H7 (cell line): ENCODE measurements around the gene CDKN2B. TPM values are rescaled to one million over a fixed set of nuclear protein-coding genes. Genes with fewer than 3 reads are reported as not detected.

Source experiments
- DNase-seq: peaks from one replicate; pipeline ENCODE4 v3.0.0; 2012
- H3K27me3 ChIP-seq: 2 replicates; pipeline ENCODE4 v1.6.0; 2011; ENCODE audit warnings: mild to moderate bottlenecking, low read length; ENCODE audit not compliant: control insufficient read depth, insufficient read depth
- H3K36me3 ChIP-seq: replicated peaks from 2 replicates; pipeline ENCODE4 v1.5.1; 2011; ENCODE audit warnings: low read length; ENCODE audit not compliant: control insufficient read depth, insufficient read depth
- H3K4me3 ChIP-seq: 2 replicates; pipeline ENCODE4 v1.5.1; 2011; ENCODE audit warnings: low read depth, mild to moderate bottlenecking, control low read depth, low read length, moderate library complexity; ENCODE audit not compliant: insufficient read depth
- total RNA-seq: library from RNA; depleted of rRNA; stranded (reverse); fragments of >200 nt; shearing (Covaris generic); gene quantifications from 2 replicates; pipeline ENCODE4 v1.2.3, GENCODE V29; 2014

Gene CDKN2B
- total RNA-seq, 1 experiment from 2014 or later: 0.76 TPM

GRCh38 chr9:22010866-22011625 is 1.9 kb upstream of the CDKN2B start:
- DNase-seq: peak; percentile 71
- Histone ChIP-seq H3K36me3 (no peaks in the 10 kb centered on the region), H3K4me3 (no peak overlapping the region), H3K27me3 (peaks cover 40% of the 10 kb centered on the region)

- DNase-seq: no peak
- H3K27me3 ChIP-seq: peaks cover 55% of the 10 kb centered on the region
- H3K4me3 ChIP-seq: peak overlapping the region; percentile 68
Measured at GRCh38 chr9:22009506-22009867, 382 bp upstream of the CDKN2B start.

DNA sequence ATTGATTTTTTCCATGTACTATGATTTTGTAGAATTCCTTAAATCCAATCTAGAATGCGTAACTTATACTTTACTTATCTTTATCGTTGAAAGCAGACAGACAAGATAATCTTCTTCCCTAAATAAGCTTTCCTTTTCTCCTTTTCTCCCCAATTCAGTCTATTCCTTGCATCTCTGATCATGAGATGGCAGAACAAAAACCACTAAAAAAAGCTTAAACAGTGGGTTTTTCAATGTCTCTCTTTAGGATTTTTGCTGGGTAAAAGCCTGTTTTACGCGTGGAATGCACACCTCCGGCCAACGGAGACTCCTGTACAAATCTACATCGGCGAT is 755 bp downstream of the CDKN2B start:
- Histone ChIP-seq H3K4me3 (peak overlapping the region; percentile 68), H3K36me3 (no peaks in the 10 kb centered on the region), H3K27me3 (peaks cover 67% of the 10 kb centered on the region)
- DNase-seq: no peak

More at GRCh38 chr9:22009506-22009867, 382 bp upstream of the CDKN2B start:
- no peaks in the 10 kb centered on the region for H3K36me3 ChIP-seq

DNA sequence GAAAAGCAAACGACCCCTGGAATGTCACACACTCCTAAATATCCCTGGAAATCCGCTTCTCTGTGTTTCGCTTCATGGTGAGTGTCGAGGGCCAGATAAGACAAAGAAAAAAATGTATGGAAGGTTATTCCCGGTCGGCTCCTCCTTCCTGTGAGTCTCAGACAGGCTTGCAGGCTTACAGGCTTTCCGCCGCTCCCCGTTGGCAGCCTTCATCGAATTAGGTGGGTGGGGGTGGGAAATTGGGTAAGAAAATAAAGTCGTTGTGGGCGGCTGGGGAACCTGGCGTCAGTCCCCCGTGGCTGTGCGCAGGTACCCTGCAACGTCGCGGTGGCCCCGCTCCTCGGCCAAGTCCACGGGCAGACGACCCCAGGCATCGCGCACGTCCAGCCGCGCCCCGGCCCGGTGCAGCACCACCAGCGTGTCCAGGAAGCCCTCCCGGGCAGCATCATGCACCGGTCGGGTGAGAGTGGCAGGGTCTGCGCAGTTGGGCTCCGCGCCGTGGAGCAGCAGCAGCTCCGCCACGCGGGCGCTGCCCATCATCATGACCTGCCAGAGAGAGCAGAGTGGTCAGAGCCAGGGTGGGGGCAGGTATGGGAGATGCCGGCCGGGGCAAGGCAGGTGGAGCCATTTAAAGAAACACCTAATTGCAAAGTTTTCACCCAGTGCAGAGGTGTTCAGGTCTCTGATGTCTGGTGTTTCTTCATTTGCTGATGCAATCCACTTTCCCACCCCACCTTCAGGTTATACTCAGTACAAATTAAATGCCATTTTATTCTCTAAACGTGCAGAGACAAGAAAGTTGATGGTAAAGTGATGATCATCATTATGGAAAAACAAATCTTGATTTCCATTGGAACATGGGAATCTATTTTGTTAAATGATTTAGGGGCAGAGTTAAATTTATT is 3.2 kb downstream of the CDKN2B start:
- DNase-seq: peak; percentile 58
- Histone ChIP-seq H3K4me3 (peak overlapping the region; percentile 32), H3K27me3 (peaks cover 89% of the 10 kb centered on the region), H3K36me3 (no peaks in the 10 kb centered on the region)

DNA sequence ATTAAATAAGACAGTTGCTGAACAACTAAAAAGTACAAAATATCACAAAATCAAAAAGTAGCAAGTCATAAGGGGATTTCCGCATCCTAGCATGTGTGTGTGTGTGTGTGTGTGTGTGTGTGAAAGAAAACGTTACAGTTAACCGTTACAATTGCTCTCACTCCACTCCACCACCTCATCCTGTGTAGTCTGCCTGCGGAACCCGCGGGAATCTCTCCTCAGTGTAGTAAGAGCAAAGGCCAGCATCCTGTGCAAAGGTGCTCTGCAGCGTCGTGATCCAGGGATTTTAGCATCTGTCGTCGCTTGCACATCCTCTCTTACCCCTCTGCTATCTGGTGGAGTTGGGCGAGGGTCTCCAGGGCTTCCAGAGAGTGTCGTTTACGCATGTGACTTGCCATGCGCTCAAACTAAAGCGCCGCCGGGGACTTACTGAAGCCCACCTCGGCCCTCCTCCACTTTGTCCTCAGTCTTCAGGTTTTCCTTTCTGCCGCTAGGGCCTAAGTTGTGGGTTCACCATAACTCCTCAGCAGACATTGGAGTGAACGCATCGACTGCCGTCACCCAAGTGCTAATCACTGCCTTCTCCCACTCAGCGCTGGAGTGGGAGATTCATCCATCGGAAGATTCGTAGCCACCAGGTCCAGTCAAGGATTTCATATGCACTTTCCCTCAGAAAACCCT is 3.9 kb downstream of the CDKN2B start:
- Histone ChIP-seq H3K27me3 (peaks cover 88% of the 10 kb centered on the region), H3K36me3 (no peaks in the 10 kb centered on the region), H3K4me3 (peak overlapping the region; percentile 32; the same call in 1 of the 2 replicates)
- DNase-seq: peak; percentile 60

DNA sequence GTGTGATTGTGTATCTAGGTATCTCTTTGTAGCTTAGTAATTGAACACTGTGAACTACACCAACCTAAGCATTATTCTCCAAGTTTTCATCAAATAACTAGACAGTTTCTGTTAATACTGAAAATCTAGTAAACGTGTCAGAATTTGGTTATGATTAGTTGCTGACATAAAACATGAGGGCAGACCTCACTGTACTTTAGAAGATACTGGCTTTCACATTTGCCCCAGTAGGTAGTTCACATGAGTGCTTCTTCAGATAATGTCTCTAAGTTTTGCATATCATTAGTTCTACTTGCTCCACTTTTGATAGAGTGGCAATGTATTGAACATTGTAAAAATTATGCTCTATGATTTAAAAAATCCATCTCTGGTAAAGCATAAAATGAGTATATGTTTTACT is 7.1 kb downstream of the CDKN2B start:
- Histone ChIP-seq H3K27me3 (peaks cover 74% of the 10 kb centered on the region), H3K4me3 (no peak overlapping the region), H3K36me3 (no peaks in the 10 kb centered on the region)
- DNase-seq: no peak

GRCh38 chr9:21998026-21998425 is 11.1 kb downstream of the CDKN2B start:
- no peak for DNase-seq
- Histone ChIP-seq H3K27me3 (peaks cover 72% of the 10 kb centered on the region), H3K4me3 (no peak overlapping the region), H3K36me3 (no peaks in the 10 kb centered on the region)

- Histone ChIP-seq H3K27me3 (peaks cover 73% of the 10 kb centered on the region), H3K4me3 (no peak overlapping the region), H3K36me3 (no peaks in the 10 kb centered on the region)
- no peak for DNase-seq
Measured at GRCh38 chr9:21997480-21997879, 11.6 kb downstream of the CDKN2B start.

GRCh38 chr9:21996858-21997257 is 12.2 kb downstream of the CDKN2B start:
- DNase-seq: no peak
- no peaks in the 10 kb centered on the region for H3K36me3 ChIP-seq
- no peak overlapping the region for H3K4me3 ChIP-seq
- peaks cover 73% of the 10 kb centered on the region for H3K27me3 ChIP-seq

DNA sequence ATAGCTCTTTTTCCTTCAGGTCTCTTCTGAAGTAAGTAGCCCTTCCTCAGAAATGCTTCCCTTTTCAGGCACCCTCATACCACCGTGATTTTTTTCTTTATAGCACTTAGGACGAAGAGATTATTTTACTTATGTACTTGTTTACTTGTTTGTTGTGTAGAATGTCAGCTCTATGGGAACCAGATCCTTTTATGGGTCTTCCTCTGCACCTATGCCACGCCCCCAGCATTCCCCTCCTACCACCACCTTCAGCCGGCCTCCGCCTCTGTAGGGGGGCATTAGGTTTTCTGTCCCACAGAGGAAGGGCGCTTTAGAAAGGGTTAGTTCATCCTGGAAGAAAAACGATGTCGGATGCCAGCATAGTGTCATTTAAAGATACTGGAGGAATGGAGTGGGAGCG is 12.7 kb downstream of the CDKN2B start:
- H3K4me3 ChIP-seq: peak overlapping the region; percentile 62; the same call in 1 of the 2 replicates
- peak; percentile 52 for DNase-seq
- H3K27me3 ChIP-seq: peaks cover 74% of the 10 kb centered on the region
- H3K36me3 ChIP-seq: no peaks in the 10 kb centered on the region

- Histone ChIP-seq H3K4me3 (peak overlapping the region; percentile 62), H3K27me3 (peaks cover 75% of the 10 kb centered on the region), H3K36me3 (no peaks in the 10 kb centered on the region)
- peak; percentile 39 for DNase-seq
Measured at GRCh38 chr9:21995666-21996398, 13.3 kb downstream of the CDKN2B start.

DNA sequence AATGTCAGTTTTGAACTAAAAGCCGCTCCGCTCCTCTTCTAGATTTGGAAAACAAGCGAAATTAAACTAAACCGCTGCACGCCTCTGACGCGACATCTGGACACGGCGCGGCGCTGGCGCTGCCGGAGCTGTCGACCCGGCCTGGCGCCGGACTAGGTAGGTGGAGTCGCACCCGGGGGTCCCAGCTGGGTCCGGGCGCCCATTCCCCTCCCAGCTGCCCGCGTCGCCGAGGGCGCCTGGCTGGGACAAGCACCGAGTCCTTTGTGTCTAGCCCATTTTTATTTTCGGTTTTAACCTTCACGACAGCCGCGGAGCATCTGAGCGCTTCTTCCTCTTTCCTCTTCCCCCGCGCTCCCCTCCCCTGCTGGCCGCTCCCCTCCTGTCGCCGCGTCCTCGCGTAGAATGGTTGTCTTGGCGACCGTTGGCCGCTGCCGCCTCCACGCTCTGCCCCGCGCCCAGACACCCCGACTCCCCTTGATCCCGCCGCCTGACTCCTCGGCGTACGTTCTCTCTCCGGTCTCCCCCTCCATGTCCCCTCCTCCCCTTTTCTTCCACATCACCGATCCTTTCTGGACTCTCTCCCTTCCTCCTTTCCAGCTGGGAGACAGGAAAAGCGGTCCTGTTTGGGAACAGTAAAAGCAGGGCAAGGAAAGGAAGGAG is 14.0 kb downstream of the CDKN2B start:
- Histone ChIP-seq H3K27me3 (peaks cover 77% of the 10 kb centered on the region), H3K36me3 (no peaks in the 10 kb centered on the region), H3K4me3 (peak overlapping the region; percentile 62)
- DNase-seq: peak; percentile 84

DNA sequence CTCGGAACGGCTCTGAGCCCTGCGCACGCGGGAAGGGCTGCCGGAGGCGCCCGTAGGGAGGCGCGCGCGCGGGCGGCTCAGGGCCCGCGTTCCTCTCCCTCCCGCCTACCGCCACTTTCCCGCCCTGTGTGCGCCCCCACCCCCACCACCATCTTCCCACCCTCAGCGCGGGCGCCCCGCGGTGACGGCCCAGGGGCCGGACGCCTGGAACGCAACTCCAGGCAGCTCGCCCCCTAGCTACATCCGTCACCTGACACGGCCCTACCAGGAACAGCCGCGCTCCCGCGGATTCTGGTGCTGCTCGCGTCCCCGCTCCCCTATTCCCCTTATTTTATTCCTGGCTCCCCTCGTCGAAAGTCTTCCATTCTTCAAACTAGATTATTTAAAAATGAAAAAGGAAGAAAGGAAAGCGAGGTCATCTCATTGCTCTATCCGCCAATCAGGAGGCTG is 14.5 kb downstream of the CDKN2B start, which contains the start of gene CDKN2B-AS1:
CDKN2B-AS1 (plus strand) TSS at position 236 of the 450 bp plus-strand sequence.
- peak within 1 kb of the TSS; percentile 62 for H3K4me3 ChIP-seq
- peaks cover 83% of the 10 kb centered on the region for H3K27me3 ChIP-seq
- peak; percentile 69 for DNase-seq
- no peaks in the 10 kb centered on the region for H3K36me3 ChIP-seq
